ENCODE measurements around the gene N4BP2L2.

The N4BP2L2 gene

DNA sequence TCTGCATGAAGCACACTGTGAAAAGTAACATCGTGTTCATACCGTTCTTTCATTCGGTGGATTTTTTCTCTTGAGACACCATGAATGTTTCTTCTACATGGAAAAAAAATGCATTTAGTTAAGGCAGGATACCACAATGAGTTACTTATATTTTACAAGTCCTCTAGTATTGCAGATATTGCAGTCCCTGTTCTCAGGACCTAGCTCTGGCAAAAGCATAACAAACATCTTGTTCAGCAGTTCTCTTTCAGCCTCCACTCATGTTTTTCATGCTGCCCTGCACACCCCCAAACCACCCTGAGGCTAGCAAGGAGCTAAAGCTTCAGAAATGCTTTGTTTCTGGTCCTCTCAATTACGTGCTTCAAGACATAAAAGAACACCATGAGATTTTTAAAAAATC, 135.5 kb downstream of the N4BP2L2 start:
- H3K4me3 ChIP-seq (ENCODE audit: control insufficient read depth, low read depth, low read length): no peak overlapping the region
- TF ChIP-seq, protein P1, sequence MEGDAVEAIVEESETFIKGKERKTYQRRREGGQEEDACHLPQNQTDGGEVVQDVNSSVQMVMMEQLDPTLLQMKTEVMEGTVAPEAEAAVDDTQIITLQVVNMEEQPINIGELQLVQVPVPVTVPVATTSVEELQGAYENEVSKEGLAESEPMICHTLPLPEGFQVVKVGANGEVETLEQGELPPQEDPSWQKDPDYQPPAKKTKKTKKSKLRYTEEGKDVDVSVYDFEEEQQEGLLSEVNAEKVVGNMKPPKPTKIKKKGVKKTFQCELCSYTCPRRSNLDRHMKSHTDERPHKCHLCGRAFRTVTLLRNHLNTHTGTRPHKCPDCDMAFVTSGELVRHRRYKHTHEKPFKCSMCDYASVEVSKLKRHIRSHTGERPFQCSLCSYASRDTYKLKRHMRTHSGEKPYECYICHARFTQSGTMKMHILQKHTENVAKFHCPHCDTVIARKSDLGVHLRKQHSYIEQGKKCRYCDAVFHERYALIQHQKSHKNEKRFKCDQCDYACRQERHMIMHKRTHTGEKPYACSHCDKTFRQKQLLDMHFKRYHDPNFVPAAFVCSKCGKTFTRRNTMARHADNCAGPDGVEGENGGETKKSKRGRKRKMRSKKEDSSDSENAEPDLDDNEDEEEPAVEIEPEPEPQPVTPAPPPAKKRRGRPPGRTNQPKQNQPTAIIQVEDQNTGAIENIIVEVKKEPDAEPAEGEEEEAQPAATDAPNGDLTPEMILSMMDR (IDR thresholded peaks at IDR 0.05; ENCODE audit: control insufficient read depth, insufficient read depth, low read depth, low read length, missing control alignments): no peak
- DNase-seq (ENCODE audit: low read depth): no peak

DNA sequence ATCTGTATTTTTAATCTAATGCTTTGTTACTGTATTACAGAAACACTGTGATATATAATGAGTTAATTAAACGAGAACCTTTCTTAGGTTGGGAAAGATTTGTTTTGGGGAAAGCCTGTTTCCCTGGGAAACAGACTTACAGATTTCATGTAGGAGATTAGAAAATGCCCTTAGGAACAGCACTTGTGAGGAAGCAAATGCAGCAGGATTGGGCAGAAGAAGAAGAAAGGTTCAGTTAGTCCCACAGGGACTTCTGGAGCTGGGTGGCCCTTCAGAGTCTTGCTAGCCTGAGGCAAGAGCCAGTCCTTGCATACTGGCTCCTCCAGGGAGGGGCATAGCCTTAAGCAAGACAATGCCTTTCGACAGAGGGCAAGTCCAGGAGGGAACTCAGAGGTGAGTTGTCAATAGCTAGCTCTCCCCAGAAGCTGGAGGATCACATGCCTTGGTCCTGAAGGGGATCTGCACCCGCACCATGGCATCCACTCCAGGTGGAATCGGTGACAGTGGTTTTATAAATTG, 147.4 kb downstream of the N4BP2L2 start:
- no peak for DNase-seq (ENCODE audit: low read depth)
- TF ChIP-seq, protein P1 (IDR thresholded peaks at IDR 0.05; ENCODE audit: control insufficient read depth, insufficient read depth, low read depth, low read length, missing control alignments): no peak
- no peak overlapping the region for H3K4me3 ChIP-seq (ENCODE audit: control insufficient read depth, low read depth, low read length)

DNA sequence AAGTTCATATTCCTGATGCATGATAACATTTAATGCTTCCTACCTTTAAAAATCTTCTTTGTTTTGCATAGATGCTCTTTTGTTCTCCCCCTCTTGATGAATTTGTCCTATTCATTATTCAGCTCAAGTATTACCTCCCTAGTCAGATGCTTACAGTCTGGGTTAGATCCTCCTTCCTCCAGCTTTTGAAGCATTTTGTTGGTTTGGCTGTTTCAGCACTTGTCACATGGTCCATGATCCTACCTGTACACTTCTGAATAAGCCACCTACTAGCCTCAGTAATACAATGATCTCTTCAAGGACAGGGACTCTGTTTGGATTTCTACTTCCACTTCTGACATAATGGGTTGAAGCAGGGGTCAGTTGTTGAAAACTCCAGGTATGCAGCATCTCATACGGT, 148.1 kb downstream of the N4BP2L2 start:
- no peak for DNase-seq (ENCODE audit: low read depth)
- no peak overlapping the region for H3K4me3 ChIP-seq (ENCODE audit: control insufficient read depth, low read depth, low read length)
- TF ChIP-seq, protein P1 (IDR thresholded peaks at IDR 0.05; ENCODE audit: control insufficient read depth, insufficient read depth, low read depth, low read length, missing control alignments): no peak

DNA sequence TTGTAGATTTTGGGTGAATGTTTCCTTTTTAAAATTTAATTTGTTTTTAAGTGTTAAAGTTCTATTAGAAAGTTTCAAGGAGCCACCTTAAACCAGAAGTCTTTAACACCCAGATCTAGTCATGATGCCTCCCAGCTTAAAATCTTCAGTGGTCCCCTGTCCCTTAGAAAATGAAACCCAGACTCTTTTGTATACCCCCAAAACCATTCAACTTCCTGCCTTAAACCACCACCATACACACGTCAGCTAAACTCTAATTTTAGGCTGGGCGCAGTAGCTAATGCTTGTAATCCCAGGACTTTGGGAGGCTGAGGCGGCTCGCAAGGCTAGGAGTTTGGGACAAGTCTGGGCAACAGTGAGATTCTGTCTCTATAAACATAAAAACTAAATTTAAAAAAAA, 148.5 kb downstream of the N4BP2L2 start:
- no peak for DNase-seq (ENCODE audit: low read depth)
- TF ChIP-seq, protein P1 (IDR thresholded peaks at IDR 0.05; ENCODE audit: control insufficient read depth, insufficient read depth, low read depth, low read length, missing control alignments): no peak
- H3K4me3 ChIP-seq (ENCODE audit: control insufficient read depth, low read depth, low read length): no peak overlapping the region

DNA sequence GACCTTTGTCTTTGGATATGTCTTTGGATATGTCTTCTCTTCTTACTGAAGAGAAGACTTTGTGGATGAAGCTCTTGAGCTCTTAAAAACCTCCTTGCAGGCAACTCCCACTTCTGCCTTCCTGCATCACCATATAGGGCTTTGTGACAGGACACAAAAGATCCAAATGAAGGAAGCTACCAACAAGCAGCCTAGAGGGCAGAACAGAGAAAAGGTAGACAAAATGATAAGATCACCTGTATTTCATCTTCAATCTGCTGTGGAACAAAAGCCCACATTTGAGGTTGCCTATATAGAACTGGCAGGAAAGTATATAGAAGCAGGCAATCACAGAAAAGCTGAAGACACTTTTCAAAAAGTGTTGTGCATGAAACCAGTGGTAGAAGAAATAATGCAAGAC, 153.2 kb downstream of the N4BP2L2 start:
- TF ChIP-seq, protein P1 (IDR thresholded peaks at IDR 0.05; ENCODE audit: control insufficient read depth, insufficient read depth, low read depth, low read length, missing control alignments): no peak
- no peak for DNase-seq (ENCODE audit: low read depth)
- H3K4me3 ChIP-seq (ENCODE audit: control insufficient read depth, low read depth, low read length): no peak overlapping the region

DNA sequence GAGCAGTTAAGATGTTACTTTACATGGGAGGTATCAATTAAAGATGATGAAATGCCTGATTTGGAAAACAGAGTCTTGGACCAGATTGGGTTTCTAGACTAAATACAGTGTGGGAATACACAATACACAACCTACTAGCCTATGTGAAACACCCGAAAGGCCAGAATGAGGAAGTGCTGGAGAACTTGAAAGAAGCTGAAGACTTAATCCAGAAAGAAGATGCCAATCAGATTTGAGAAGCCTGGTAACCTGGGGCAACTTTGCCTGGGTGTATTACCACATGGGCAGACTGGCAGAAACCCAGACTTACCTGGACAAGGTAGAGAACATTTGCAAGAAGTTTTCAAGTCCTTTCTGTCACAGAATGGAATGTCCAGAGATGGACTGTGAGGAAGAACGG, 153.9 kb downstream of the N4BP2L2 start:
- H3K4me3 ChIP-seq (ENCODE audit: control insufficient read depth, low read depth, low read length): no peak overlapping the region
- DNase-seq (ENCODE audit: low read depth): no peak
- TF ChIP-seq, protein P1 (IDR thresholded peaks at IDR 0.05; ENCODE audit: control insufficient read depth, insufficient read depth, low read depth, low read length, missing control alignments): no peak
